IMR-90 (cell line): ENCODE data around the gene FNDC3B. TPM values are rescaled to one million over a fixed set of nuclear protein-coding genes. Genes with fewer than 3 reads are reported as not detected.

ENCODE experiments used
- ATAC-seq: fragments of 200-7000 bp; cut with Tn5 transposase; 2 replicates; pipeline ENCODE4 v1.9.1; 2020; ENCODE audit warnings: low read depth, mild to moderate bottlenecking, moderate library complexity
- BruUV-seq: library from RNA; stranded (reverse); fragments of 400-500 nt; replicated peaks from 2 replicates; lab custom pipeline; 2021; lab: Mats Ljungman, UMichigan
- CTCF ChIA-PET: fragments of 300-600 bp; formaldehyde crosslinking; extraction: SDS; loops from one replicate; lab custom pipeline; 2021; ENCODE audit warnings: antibody characterized with exemption; lab: Yijun Ruan, JAX
- POLR2A ChIA-PET: fragments of 300-600 bp; sonication (Branson Sonifier 250); formaldehyde crosslinking; loops from one replicate; lab custom pipeline; 2022; ENCODE audit warnings: antibody characterized with exemption; ENCODE audit not compliant: unreplicated experiment; lab: Charles Lee
- DNase-seq: peaks from one replicate; pipeline ENCODE4 v3.0.0; 2013
- H2AFZ ChIP-seq: replicated peaks from 2 replicates; pipeline ENCODE3; 2013; ENCODE audit warnings: low read length, mild to moderate bottlenecking; ENCODE audit not compliant: poor library complexity
- H2AK5ac ChIP-seq: 2 replicates; pipeline ENCODE4 v1.6.1; 2013; ENCODE audit warnings: low read depth, low read length, inconsistent platforms
- H2AK9ac ChIP-seq: replicated peaks from 2 replicates; pipeline ENCODE3; 2013; ENCODE audit warnings: mild to moderate bottlenecking, low read depth, low read length, moderate library complexity; ENCODE audit not compliant: poor library complexity
- H2BK120ac ChIP-seq: 2 replicates; pipeline ENCODE4 v1.6.1; 2013; ENCODE audit warnings: low read depth, low read length, inconsistent platforms
- H2BK15ac ChIP-seq: 3 replicates; pipeline ENCODE4 v1.6.1; 2013; ENCODE audit warnings: low read depth, low read length, inconsistent platforms
- H2BK20ac ChIP-seq: 2 replicates; pipeline ENCODE4 v1.6.1; 2013; ENCODE audit warnings: low read depth, mild to moderate bottlenecking, inconsistent platforms, low read length, moderate library complexity
- H2BK5ac ChIP-seq: 2 replicates; pipeline ENCODE4 v1.6.1; 2013; ENCODE audit warnings: mild to moderate bottlenecking, low read depth, low read length, inconsistent platforms; ENCODE audit not compliant: poor library complexity, severe bottlenecking
- H3K14ac ChIP-seq: replicated peaks from 2 replicates; pipeline ENCODE4 v1.6.1; 2013; ENCODE audit warnings: low read depth, low read length, inconsistent platforms
- H3K18ac ChIP-seq: 2 replicates; pipeline ENCODE4 v1.6.1; 2013; ENCODE audit warnings: low read depth, low read length, control low read depth
- H3K23ac ChIP-seq: 2 replicates; pipeline ENCODE4 v1.6.1; 2013; ENCODE audit warnings: low read depth, low read length, inconsistent platforms
- H3K27ac ChIP-seq: 2 replicates; pipeline ENCODE4 v1.5.1; 2013; ENCODE audit warnings: mild to moderate bottlenecking, control low read depth, low read length; ENCODE audit not compliant: insufficient read depth
- H3K27me3 ChIP-seq: 2 replicates; pipeline ENCODE4 v1.6.1; 2013; ENCODE audit warnings: low read length; ENCODE audit not compliant: control insufficient read depth, insufficient read depth
- H3K36me3 ChIP-seq: 2 replicates; pipeline ENCODE4 v1.6.1; 2013; ENCODE audit warnings: low read length, mixed read lengths; ENCODE audit not compliant: control insufficient read depth, insufficient read depth
- H3K4ac ChIP-seq: 2 replicates; pipeline ENCODE4 v1.6.1; 2013; ENCODE audit warnings: low read depth, low read length, inconsistent platforms
- H3K4me1 ChIP-seq: 2 replicates; pipeline ENCODE4 v1.6.1; 2013; ENCODE audit warnings: low read length, mixed read lengths; ENCODE audit not compliant: control insufficient read depth, insufficient read depth
- H3K4me2 ChIP-seq: 2 replicates; pipeline ENCODE4 v1.6.1; 2013; ENCODE audit warnings: low read depth, mild to moderate bottlenecking, control low read depth, low read length, moderate library complexity
- H3K4me3 ChIP-seq: 2 replicates; pipeline ENCODE4 v1.5.1; 2013; ENCODE audit warnings: low read depth, mild to moderate bottlenecking, control low read depth, low read length, moderate library complexity; ENCODE audit not compliant: insufficient read depth
- H3K56ac ChIP-seq: 2 replicates; pipeline ENCODE4 v1.6.1; 2013; ENCODE audit warnings: low read length, inconsistent platforms; ENCODE audit not compliant: insufficient read depth; ENCODE audit errors: extremely low read depth
- H3K79me1 ChIP-seq, 2 experiments: 2 replicates each; pipeline ENCODE4 v1.6.1; 2013; ENCODE audit warnings: low read length in 2 of 2, inconsistent platforms in 1 of 2, low read depth in 1 of 2
- H3K9ac ChIP-seq: 2 replicates; pipeline ENCODE4 v1.6.1; 2013; ENCODE audit warnings: low read depth, low read length, control low read depth
- H3K9me1 ChIP-seq: 2 replicates; pipeline ENCODE4 v1.6.1; 2013; ENCODE audit warnings: low read length, inconsistent platforms; ENCODE audit not compliant: insufficient read depth
- H3K9me3 ChIP-seq: 2 replicates; pipeline ENCODE4 v1.6.1; 2013; ENCODE audit warnings: low read length; ENCODE audit not compliant: control insufficient read depth, insufficient read depth
- H4K20me1 ChIP-seq: 2 replicates; pipeline ENCODE4 v1.6.1; 2013; ENCODE audit warnings: low read length, inconsistent platforms; ENCODE audit not compliant: insufficient read depth
- H4K5ac ChIP-seq: 2 replicates; pipeline ENCODE4 v1.6.1; 2013; ENCODE audit warnings: mild to moderate bottlenecking, low read depth, low read length, control low read depth
- H4K8ac ChIP-seq, 2 experiments: 2 replicates each; pipeline ENCODE4 v1.6.1; 2013; ENCODE audit warnings: low read depth in 2 of 2, low read length in 2 of 2, control low read depth in 1 of 2, inconsistent platforms in 1 of 2
- H4K91ac ChIP-seq: 2 replicates; pipeline ENCODE4 v1.6.1; 2013; ENCODE audit warnings: low read depth, low read length, inconsistent platforms; ENCODE audit not compliant: insufficient read depth
- CEBPB ChIP-seq: IDR thresholded peaks from 2 replicates; pipeline ENCODE4 v1.6.1; 2012; ENCODE audit warnings: low read depth, low read length, improper control_type of control experiment
- CTCF ChIP-seq: conservative IDR thresholded peaks from 2 replicates; pipeline ENCODE4 v1.5.1; 2012; ENCODE audit warnings: mild to moderate bottlenecking, low read depth, low read length, improper control_type of control experiment
- RAD21 ChIP-seq: IDR thresholded peaks from 2 replicates; pipeline ENCODE4 v1.6.1; 2012; ENCODE audit warnings: low read length, improper control_type of control experiment
- RFX5 ChIP-seq: IDR thresholded peaks from 2 replicates; pipeline ENCODE4 v1.8.0; 2012; ENCODE audit warnings: low read depth, mild to moderate bottlenecking, low read length, moderate library complexity
- USF2 ChIP-seq: fragments of 150-350 bp; IDR thresholded peaks from 2 replicates; pipeline ENCODE4 v1.6.1; 2017; ENCODE audit warnings: mild to moderate bottlenecking, antibody characterized with exemption, low read length, low read depth
- WGBS, 2 experiments: methylation state at CpG; one replicate each; pipeline versions ENCODE4 v1.1.5 to v1.1.7; 2013; ENCODE audit warnings: missing lambda C conversion rate in 2 of 2; ENCODE audit not compliant: insufficient read length in 1 of 2; ENCODE audit errors: extremely low coverage in 2 of 2; 5-methylcytosine and 5-hydroxymethylcytosine counted together
- dilution Hi-C: fragments of 300-500 bp; cut with HindIII; formaldehyde crosslinking; loops from one replicate; pipeline ENCODE4 v1.14.3; 2018; ENCODE audit warnings: low sequenced_read_pairs; ENCODE audit not compliant: unreplicated experiment
- in situ Hi-C: fragments of 300-500 bp; cut with MboI; formaldehyde crosslinking; loops from 3 replicates; pipeline ENCODE4 v1.14.3; 2019; ENCODE audit warnings: low sequenced_read_pairs, inconsistent platforms, mixed read lengths
- intact Hi-C: fragments of 100-400 bp; cut with micrococcal nuclease; formaldehyde crosslinking; loops from 2 replicates; pipeline ENCODE4 v1.10.0; 2022
- polyA plus RNA-seq, 3 experiments: library from polyadenylated mRNA; depleted of rRNA; stranded (reverse); fragments of >200 nt; gene quantifications; 2 replicates each; pipeline ENCODE4 v1.2.3, GENCODE V29; 2012; ENCODE audit warnings: low replicate concordance in 1 of 3
- total RNA-seq: library from RNA; depleted of rRNA; stranded (reverse); fragments of >200 nt; gene quantifications from 2 replicates; pipeline ENCODE4 v1.2.3, GENCODE V29; 2012

The FNDC3B gene
- total and polyA plus RNA-seq, 2 of the 4 experiments (the other 2 are of a cell fraction), result 23.9 to 150 TPM

- Histone ChIP-seq H3K4me3 (no peak overlapping the region), H2BK15ac (no peak overlapping the region), H4K20me1 (peaks cover 16% of the 10 kb centered on the region), H4K5ac (no peak overlapping the region), H2BK20ac (no peak overlapping the region), H3K79me1 (peaks cover 37 to 59% of the 10 kb centered on the region in 2 experiments), H3K4me2 (no peak overlapping the region), H3K23ac (no peak overlapping the region), H3K9ac (no peak overlapping the region), H4K91ac (no peak overlapping the region), H3K4me1 (peaks cover 20% of the 10 kb centered on the region), H3K4ac (no peak overlapping the region), H3K36me3 (peaks cover 24% of the 10 kb centered on the region), H2BK120ac (no peak overlapping the region), H3K56ac (no peak overlapping the region), H3K9me1 (peaks cover 9% of the 10 kb centered on the region), H3K27me3 (no peaks in the 10 kb centered on the region), H3K27ac (peak overlapping the region; percentile 11; the same call in 1 of the 2 replicates), H2AK5ac (no peak overlapping the region), H2AFZ (no peak overlapping the region), H2AK9ac (no peak overlapping the region), H4K8ac (no peak overlapping the region), H2BK5ac (no peak overlapping the region), H3K9me3 (no peaks in the 10 kb centered on the region), H3K14ac (0 out of 2 replicates have a peak overlapping the region, but pooled peaks have one; percentile 7), H3K18ac (no peak overlapping the region)
- no CpG with 5 or more reads among the region's 5 CpGs for WGBS, 2 experiments
- TF ChIP-seq USF2 (no peak), RFX5 (no peak), CEBPB (no peak), CTCF (no peak), RAD21 (no peak)
- POLR2A ChIA-PET, result no interaction called here
- intact Hi-C loops (no loop called here), in situ Hi-C loops (no loop called here), dilution Hi-C loops (no loop called here)
- no peak for DNase-seq
- CTCF ChIA-PET, result no interaction called here
- no peak for ATAC-seq
- BruUV-seq, result no TSS peak
Observed at GRCh38 chr3:172261054-172261453, 221.7 kb downstream of the FNDC3B start.
